ENCODE data around the gene COLEC11.
"Not testable (repeated sequence)": the region's sequence is repeated elsewhere in the genome, so short reads cannot be mapped to it uniquely, and the experiment has no call there.

Gene COLEC11

DNA sequence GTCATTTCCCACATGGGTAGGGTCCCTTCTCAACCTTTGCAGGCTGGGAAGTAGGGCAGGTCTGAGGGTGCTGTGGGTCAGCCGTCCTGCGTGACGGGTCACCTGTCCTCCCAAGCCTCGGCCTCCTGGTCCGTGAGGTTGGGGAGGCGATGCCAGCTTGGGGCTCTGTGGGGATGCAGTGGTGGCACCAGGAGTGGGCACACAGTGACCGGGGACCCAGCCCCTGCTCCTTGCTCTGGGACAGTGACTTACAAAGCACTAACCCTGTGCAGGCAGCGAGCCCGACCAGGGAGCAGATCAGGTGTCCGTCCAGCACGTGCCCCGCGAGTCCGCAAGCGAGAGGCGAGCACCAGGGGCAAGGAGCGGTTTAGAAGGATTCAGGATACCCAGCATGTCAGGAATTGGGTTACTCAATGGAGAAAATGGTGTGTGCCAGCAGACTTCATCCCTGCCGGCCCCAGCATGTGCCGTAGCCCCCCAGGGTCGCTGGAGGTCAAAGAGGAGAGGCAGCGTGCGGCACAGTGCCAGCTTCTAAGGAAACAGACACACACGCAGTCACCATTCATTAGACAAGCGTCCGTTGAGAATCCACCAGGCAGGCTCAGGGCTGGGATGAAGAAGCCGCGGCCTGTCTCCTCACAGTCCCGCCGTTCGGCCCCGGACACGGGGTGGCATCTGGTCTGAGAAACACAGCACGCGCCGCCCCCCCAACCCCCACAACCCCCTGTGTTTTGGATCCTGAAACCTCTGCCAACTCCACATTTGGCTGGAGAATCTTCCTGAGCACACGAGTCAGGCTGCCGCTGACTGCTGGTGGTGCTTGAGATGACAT lies 11.7 kb downstream of the COLEC11 start:
- DNase-seq, result peak; percentile 71

DNA sequence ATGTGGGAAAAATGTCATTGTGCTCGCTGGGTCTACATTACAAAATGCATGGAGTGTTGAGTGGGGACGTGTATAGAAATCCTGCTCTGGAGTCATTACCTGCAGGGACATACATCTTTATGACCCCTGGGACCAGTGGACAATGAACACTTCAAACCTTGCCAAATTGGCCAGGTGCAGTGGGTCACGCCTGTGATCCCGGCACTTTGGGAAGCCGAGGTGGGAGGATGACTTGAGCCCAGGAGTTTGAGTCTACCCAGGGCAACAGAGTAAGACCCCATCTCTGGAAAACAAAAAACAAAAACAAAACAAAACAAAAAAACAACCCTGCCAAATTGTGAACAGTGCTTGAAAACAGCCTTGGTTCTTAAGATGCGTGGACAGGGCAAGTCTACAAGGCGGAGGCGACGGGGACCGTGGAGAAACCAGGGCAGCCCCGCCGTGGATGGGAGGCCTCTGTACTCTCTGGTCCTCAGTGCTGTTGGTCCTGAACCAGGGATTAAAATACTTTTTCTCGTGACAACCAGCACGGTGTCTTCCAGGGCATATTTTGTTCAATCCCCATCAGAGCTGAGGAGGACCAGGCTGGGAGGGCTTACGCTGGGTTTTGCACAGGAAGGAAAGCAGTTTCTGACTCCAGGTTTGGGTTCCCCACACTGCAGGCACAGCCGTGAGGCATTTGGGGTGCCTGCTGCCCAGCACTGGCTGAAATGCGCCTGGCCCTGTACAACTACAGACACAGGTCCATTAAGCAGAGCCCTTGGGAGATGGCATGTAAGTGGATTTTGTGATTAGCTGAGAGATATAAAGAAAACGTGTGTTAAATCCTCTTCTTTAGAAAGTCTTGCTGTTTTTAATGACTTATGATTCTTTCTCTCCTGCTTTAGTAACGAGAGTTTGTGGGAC lies 13.7 kb downstream of the COLEC11 start:
- no peak for DNase-seq

DNA sequence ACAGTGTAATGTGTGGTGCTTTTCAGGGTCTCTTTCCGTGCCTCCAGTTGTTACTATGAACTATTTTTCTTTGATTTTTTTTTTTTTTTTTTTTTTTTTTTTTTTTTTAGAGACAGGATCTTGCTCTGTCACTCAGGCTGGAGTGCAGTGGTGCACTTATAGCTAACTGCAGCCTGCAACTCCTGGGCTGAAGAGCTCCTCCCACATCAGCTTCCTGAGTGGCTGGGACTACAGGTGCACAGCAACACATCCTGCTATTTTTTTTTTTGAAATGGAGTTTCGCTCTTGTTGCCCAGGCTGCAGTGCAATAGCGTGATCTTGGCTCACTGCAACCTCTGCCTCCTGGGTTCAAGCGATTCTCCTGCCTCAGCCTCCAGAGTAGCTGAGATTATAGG lies 14.4 kb downstream of the COLEC11 start:
- not testable (repeated sequence) for DNase-seq

DNA sequence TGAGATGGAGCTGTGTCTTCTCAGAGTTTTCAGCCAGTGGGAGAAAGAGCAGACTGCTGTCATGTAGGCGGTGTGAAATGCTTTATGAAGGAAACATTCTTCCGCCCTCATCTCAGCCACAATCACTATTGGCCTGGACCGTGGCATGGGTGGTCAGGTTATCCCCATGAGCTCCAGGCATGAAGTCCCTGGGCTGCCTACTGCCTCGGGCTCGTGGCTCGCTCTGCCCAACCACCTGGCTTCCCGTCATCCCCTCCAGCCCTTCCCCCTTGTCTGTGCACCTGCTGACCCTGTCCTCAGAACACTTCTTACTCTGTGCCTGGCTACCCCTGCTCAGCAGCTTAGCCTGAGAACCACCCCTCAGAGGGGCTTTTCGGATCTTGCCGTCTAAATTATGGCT lies 15.5 kb downstream of the COLEC11 start:
- no peak for DNase-seq

DNA sequence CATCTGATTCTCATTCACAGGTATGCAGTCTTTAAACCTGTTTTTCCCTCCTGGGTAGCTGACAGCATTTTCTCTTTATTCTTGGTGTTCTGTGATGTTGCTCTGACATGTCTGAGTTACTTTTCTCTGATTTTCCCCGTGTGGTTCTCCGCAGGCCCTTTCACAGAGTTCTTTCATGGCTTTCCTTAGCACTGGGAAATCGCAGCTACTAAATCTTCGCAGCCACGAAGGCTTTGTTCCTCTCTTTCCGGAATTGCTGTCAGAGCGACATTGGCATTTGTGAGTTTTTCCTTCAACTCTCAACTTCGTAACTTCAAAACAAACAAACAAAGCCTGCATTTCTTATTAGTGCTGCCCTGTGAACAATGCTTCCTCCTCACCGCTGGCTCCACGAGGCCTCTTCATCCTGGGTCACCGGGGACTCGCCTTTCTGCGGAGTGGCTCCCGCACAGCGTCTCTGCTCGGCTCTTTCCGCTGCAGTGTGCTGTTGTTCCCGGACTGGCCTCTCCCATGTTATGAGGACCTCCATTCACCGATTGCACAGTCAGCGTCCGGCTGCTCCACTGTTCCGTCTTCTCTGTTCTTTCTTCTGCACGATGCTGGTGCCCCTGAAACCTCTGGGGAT lies 16.1 kb downstream of the COLEC11 start:
- DNase-seq, result peak; percentile 57

DNA sequence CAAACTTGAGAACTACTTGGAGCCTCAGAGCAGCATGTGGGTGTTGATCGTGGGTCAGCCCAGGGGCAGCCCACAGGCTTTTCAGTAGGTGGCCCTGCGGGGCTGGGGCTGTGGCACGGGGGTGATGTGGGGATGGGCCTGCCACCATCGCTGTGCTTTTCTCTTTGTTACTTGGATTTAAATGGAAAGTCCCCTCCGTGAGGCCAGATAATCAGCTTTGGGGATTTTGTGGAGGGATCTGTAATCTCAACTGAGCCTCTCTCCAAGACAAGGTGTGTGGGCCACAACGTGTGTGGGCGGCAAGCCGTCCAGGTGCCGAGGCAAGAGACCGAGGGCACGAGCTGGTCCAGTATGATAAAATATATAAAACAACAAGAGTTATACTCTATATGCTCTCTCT lies 16.7 kb downstream of the COLEC11 start:
- no peak for DNase-seq

DNA sequence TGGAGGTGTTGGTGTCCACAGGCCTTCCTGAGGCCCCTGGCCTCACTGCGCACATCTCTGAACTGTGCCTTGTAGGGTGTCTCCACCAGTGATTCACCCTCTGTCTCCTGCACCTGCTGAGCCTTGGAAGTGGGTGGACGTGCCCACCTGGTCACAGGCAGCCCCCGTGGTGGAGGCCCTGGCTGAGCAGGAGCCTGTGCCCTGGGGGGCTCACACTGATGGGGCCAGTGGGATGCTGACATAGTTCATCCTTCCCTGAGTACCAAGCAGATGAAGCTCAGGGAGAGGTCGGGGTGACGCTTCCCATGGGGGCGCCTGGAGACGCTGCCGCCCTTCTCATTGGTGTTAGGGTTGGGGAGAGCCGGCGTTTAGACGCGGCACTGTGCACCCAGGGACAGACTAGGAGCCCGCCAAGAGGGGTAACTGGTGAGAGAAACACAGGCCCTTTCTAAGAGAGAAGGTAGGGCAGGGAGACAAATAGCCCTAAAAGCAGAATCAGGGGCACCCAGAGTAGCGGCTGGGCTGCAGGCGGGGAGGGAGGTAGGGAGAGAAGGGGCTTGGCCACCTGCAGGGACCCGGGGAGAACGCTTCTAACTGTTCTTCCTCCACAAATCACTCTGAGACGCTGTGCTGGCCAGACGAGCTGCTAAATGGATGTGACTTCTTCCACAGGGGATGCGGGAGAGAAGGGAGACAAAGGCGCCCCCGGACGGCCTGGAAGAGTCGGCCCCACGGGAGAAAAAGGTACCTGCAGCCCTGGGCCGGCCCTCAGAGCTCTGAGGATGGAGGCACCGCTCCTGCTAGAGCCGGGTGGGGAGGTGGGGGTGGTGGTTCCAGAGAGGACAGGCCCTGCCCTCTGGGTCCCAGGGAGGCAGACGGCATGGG lies 18.0 kb downstream of the COLEC11 start:
- no peak for DNase-seq

DNA sequence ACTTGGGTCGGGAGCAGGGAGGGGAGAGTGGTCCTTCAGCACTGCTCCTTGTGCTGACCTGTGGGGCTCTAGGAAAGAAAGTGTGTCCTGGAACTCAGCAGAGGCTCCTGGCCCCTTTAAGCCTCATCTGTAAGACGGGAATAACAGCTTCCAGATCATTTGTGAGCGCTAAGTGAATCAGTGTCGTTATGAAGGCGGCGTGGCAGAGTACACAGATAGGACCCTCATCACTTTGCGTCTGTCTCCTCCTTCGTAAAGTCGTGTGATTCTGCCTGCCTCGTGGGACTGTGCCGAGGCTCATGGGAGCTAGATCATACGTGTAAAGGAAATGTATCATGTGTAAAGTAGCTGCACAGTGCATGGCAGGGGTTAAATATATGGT lies 18.6 kb downstream of the COLEC11 start:
- no peak for DNase-seq

DNA sequence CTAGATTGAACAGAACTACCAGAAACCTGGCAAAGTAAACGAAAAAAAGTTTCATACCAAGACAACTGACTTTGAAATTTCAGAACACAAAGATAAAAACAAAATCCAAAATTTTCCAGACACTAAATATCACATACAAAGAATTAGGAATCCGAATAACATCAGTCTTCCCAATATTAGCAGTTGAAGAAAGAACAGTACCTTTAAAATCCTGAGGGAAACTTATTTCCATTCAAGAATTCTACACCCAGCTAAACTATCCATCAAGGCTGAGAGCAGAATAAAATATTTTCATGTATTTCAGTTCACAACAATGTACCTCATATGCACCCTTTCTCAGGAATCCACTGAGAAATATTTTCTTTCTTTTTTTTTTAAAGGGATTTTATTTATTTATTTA lies 19.8 kb downstream of the COLEC11 start:
- not testable (repeated sequence) for DNase-seq

DNA sequence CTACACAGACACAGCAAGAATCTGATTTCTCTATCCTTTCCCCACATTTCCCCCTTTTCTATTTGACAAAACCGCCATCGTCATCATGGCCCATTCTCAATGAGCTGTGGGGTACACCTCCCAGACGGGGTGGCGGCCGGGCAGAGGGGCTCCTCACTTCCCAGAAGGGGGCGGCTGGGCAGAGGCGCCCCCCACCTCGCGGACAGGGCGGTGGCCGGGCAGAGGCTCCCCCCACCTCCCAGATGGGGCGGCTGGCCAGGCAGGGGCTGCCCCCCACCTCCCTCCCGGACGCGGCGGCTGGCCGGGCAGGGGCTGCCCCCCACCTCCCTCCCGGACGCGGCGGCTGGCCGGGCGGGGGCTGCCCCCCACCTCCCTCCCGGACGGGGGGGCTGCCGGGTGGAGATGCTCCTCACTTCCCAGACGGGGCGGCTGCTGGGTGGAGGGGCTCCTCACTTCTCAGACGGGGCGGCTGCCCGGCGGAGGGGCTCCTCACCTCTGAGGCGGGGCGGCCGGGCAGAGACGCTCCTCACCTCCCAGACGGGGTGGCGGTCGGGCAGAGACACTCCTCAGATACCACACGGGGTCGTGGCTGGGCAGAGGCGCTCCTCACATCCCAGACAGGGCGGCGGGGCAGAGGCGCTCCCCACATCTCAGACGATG lies 20.8 kb downstream of the COLEC11 start:
- DNase-seq, result not testable (repeated sequence)

DNA sequence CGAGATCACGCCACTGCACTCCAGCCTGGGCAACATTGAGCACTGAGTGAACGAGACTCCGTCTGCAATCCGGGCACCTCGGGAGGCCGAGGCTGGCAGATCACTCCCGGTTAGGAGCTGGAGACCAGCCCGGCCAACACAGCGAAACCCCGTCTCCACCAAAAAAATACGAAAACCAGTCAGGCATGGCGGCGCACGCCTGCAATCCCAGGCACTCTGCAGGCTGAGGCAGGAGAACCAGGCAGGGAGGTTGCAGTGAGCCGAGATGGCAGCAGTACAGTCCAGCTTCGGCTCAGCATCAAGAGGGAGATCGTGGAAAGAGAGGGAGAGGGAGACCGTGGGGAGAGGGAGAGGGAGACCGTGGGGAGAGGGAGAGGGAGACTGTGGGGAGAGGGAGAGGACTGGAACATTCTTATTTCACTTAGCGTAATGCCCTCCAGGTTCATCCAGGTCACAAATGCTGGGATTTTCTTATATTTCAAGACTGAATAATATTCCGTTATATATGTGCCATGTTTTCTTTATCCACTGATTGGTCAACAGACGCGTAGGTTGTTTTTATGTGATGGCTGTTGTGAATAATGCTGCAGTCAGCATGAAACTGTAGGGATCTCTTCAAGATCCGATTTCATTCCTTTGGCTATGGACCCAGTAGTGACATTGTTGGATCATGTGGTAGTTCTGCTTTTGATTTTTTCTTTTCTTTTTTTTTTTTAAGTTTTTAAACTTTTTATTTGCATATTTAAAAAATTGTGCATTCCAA lies 21.7 kb downstream of the COLEC11 start:
- DNase-seq, result not testable (repeated sequence)

DNA sequence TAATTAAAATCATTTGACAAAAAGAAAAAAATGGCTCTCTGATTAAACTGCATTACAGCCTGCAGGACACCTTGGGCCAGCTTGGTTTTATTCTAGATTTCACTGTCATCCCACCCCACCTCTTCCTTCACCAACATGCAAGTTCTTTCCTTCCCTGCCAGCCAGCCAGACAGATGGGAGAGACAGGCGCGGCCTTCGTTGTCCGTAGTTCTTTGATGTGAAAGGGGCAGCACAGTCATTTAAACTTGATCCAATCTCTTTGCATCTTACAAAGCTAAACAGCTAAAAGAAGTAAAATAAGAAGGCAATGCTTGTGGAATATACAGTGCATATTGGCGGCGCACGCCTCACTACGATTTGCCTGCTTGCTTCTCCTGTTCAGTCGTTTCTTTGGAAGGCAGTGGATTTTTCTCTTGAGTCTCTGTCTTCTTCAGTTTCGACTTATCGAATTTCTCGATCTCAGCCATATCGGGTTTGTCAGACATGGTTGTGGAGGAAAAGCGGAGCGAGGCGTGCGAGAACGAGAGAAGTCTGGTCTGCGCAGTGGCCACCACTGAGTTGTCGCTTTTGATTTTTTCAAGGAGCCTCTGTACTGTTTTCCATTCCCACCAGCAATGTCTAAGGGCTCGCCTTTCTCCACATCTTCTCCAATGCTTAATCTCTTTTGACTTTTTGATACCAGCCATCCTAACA lies 22.4 kb downstream of the COLEC11 start:
- DNase-seq, result no peak

DNA sequence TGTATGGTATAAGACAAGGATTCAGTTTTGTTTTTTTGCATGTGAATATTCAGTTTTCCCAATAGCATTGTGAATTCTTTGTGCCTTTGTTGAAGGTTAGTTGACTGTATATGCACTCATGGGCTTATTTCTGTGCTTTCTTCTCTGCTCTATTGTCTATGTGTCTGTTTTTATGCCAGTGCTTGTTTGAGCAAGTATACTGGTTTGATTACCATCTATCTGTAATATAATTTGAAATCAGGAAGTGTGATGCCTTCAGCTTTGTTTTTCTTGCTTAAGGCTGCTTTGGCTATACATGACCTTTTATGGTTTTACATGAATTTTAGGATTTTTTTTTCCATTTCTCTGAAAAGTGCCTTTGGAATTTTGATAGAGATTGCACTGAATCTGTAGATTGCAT lies 23.5 kb downstream of the COLEC11 start:
- DNase-seq, result no peak

DNA sequence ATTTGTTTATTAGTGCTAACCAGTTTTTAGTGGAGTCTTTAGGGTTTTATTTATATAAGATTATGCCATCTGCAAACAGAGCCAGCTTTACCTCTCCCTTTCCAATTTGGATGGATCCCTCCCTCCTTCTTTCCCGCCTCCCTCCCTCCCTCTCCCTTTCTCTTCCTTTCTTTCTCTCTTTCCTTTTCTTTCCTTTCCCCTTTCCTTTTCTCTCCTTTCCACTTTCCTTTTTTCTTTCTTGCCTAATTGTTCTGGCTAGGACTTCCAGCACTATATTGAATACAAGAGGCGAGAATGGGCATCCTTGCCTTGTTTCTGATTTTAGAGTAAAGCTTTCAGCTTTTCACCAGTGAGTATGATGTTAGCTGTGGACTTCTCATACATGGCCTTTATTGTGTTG lies 24.1 kb downstream of the COLEC11 start:
- no peak for DNase-seq

DNA sequence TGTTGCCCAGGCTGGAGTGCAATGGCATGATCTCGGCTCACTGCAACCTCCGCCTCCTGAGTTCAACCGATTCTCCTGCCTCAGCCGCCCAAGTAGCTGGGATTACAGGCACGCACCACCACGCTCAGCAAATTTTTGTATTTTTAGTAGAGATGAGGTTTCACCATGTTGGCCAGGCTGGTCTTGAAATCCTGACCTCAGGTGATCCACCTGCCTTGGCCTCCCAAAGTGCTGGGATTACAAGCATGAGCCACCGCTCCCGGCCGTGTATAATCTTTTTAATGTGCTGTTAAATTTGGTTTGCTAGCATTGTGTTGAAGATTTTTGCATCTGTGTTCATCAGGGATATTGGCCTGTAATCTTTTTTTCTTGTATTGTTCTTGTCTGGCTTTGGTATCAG lies 24.7 kb downstream of the COLEC11 start:
- DNase-seq, result not testable (repeated sequence)

DNA sequence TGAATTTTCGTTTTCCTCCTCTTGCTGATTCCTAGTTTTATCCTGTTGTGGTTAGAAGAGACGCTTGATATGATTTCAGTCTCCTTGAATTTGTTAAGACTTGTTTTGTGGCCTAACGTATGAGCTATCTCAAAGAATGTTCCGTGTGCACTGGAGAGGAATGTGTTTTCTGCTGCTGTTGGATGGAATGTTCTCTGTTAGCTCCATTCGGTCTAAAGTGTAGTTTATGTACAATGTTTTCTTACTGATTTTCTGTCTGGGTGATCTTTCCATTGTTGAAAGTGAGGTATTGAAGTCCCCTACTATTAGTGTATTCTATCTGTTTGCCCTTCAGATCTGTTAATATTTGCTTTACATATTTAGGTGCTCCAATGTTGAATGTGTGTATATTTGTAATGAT lies 25.9 kb downstream of the COLEC11 start:
- DNase-seq, result no peak

DNA sequence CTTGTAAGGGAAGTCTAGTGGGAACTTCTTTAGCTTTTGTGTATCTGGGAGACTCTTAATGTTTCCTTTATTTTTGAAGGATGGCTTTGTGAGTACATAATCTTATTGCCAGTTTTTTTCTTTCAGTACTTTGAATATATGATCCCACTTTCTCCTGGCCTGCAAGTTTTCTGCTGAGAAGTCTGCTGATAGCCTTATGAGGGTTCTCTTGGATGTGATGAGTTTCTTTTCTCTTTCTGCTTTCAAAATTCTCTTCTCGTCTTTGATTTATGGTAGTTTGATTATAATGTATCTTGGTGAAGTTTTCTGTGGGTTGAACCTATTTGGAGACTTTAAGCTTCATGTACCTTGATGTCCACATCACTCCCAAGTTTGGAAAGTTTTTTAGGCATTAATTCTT lies 28.1 kb downstream of the COLEC11 start:
- no peak for DNase-seq

DNA sequence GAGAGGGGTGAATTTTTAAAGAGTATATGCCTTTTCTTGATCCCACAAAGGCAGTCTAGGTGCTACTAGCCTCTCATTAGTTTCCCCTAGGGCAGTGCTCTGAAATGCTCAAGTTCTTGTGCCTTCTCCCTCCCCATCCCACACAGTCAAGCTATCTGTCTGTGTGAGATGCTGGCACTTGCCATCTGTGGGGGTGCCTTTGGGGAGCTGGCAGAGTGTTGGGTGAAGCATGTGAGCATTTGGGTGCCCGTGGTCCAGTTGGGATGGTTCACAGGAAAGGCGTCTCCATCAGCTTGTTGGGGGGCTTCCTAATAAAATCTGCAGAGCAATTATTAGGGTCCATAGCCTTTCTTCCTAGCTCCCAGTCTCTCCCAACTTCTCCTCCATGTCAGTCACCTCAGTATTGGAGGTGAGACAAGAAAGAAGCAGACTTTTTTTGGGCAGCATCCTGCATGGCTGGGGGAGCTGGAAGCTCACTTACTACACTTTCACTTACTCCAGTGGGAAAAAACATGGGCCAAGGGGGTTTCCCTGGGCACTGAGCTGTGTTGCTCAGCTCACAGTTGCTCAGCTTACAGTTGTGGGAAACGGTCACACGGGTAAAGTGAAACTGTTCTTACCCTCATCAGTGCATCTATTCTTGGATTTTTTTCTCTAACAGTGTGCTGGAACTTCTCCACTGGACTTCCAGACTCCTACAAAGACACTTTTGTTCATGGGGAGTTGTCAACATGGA lies 29.3 kb downstream of the COLEC11 start:
- DNase-seq, result no peak

DNA sequence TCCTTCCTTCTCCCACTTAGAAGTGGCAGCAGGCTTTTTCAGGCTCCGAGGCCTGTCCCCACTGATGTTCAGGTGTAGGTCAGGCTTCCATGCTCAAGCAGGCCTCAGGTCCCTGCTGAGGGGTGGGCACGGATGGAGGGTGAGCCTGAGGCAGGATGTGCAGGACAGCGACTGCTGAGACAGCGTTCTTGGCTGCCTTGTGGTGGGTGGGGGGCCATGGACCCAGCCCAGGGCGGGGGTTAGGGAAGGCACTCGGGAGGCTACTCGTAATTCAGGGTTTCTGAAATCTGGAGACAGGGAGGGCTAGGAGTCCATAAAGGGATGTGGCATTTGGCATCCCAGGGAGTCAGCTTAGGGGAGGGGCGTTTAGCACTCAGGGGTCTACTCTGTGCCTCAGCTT lies 30.3 kb downstream of the COLEC11 start:
- DNase-seq, result no peak
